ENCODE measurements around the gene CYB5D1.

DNA sequence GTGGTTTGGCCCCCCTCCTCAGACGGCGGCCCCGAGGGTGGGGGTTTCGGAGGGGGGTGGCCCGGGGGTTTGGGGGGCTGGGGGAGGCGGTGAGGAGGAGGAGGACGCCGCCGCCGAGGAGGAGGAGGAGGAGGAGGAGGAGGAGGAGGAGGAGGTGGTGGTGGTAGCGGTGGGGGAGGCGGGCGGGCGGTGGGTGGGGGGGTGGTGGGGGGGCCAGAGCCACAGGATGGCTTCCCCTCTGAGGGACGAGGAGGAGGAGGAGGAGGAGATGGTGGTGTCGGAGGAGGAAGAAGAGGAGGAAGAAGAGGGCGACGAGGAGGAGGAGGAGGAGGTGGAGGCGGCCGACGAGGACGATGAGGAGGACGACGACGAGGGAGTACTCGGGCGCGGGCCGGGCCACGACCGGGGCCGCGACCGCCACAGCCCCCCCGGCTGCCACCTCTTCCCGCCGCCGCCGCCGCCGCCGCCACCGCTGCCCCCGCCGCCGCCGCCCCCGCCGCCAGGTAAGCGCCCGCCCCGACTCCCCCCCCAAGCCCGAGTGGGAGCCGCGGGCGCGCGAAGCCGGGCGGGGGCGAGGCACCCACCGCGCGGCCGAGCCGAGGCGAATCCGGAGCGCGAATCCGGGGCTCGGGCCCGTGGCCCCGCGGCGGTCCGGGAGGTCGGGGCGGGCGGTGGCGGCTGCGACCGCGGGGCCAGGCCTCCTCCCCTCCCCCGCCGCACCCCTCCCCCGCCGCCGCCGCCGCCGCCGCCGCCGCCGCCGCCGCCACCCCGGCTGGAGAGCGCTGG, 27.0 kb downstream of the CYB5D1 start:
- TF ChIP-seq, protein P1, sequence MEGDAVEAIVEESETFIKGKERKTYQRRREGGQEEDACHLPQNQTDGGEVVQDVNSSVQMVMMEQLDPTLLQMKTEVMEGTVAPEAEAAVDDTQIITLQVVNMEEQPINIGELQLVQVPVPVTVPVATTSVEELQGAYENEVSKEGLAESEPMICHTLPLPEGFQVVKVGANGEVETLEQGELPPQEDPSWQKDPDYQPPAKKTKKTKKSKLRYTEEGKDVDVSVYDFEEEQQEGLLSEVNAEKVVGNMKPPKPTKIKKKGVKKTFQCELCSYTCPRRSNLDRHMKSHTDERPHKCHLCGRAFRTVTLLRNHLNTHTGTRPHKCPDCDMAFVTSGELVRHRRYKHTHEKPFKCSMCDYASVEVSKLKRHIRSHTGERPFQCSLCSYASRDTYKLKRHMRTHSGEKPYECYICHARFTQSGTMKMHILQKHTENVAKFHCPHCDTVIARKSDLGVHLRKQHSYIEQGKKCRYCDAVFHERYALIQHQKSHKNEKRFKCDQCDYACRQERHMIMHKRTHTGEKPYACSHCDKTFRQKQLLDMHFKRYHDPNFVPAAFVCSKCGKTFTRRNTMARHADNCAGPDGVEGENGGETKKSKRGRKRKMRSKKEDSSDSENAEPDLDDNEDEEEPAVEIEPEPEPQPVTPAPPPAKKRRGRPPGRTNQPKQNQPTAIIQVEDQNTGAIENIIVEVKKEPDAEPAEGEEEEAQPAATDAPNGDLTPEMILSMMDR (conservative IDR thresholded peaks at IDR 0.05; ENCODE audit: low read depth, low read length): no peak
- TF ChIP-seq EZH2 (IDR thresholded peaks at IDR 0.05; ENCODE audit: borderline replicate concordance, low read depth, low read length, poor library complexity, severe bottlenecking): no peak
